C4-2B (cell line): ENCODE results near the gene KAZN.

Experiments used
- H3K27ac ChIP-seq: fragments of 450-650 bp; 2 replicates; pipeline ENCODE4 v1.5.1; 2017
- CTCF ChIP-seq: fragments of 450-650 bp; conservative IDR thresholded peaks from 2 replicates; pipeline ENCODE4 v1.5.1; 2017; ENCODE audit warnings: mild to moderate bottlenecking
- ZFX ChIP-seq: fragments of 450-650 bp; IDR thresholded peaks from 2 replicates; pipeline ENCODE4 v1.6.1; 2017

Gene KAZN

DNA sequence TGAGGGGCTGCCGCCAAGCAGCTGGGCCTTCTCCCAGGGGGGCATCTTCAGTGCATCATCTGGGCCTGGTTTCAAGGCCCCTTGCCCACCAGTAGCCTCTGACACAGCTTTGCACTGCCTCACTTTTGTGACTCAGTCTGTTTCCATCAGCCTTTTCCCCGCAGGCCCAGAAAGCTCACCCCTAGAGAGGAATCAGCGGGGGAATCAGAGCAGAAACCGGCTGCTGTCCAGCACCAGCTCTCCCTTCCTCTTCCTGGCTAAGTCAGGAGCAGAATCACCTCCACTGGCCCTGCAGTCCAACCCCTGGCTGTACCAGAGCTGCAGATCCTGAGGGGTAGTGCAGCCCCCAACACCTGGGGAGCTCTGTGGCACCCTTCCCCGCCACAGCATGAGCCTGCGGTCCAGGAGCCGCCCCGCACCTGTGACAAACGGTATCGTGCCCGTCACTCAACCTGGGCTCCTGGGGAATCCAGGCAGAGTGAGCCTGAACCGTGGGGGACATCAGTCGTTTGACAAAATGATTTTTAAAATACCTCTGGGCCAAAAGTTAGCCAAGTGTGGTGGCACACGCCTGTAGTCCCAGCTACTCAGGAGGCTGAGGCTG, 471.8 kb downstream of the KAZN start:
- TF ChIP-seq CTCF (no peak), ZFX (no peak)
- no peak overlapping the region for H3K27ac ChIP-seq

- H3K27ac ChIP-seq: no peak overlapping the region
- no peak for TF ChIP-seq ZFX
- TF ChIP-seq CTCF: no peak
Measured at GRCh38 chr1:15071936-15072335, 473.5 kb downstream of the KAZN start.

DNA sequence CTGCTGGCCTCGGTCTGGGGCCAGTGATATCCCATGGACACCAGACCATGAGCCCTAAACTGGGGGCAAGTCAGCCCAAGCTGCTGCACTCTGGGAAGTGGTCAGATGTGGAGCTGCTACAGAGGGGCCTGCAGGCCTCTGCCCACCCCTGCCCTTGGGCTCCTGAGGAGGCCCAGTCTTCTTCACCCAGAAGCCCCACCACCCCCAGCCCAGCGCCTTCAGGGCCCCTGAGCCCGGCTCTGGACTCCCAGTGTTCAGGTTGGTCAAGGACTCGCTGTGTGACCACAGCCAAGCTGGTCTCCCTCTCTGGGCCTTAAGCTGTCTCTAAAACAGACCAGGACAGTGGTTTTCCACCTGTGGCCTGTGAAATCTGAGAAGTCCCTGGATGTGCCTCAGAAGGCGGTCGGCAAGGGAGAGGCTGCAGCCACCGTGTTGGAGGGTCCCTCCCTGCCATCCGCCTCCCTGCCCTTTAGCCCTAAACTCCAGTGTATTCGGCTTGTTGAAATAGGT, 475.4 kb downstream of the KAZN start:
- no peak for TF ChIP-seq CTCF
- no peak for TF ChIP-seq ZFX

DNA sequence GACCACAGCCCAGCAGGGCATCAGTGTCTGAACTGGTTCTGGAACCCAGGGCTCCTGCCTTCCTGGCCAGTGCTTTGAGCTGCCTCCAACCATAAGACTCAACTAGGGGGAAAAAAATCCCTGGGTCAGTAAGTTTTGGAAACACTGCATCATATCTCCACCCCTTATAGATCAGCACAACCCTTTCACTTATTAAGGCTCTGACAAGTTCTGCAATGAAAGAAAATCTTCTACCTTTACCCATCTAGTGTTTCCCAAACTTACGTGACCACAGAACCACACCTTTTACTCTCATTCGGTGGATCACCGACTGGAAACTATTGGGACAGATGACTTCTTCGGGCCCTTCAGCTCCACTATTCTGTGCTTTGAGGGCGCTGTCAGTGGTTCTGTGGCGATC, 476.7 kb downstream of the KAZN start:
- no peak overlapping the region for H3K27ac ChIP-seq
- TF ChIP-seq CTCF (no peak), ZFX (no peak)

More for the DNA sequence above, 475.4 kb downstream of the KAZN start:
- no peak overlapping the region for H3K27ac ChIP-seq

DNA sequence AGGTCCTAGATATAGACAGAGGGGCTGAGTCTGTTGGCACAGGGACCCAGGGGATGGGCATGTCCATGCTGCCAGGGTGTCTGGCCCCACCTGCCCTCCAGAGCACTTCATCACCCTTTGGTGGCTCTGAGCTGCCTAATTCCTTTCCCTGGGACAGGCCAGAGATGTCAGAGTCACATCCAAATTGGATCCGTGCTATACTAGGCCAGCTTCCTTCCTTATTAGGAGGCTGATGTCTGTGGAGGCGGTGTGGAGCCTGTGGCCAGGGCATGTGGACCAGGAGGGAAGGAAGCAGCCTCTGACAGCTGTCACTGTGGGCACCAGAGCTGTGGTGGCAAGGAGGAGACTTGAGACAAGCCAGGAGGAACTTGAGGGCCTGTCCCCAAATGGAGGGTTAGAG, 477.3 kb downstream of the KAZN start:
- TF ChIP-seq ZFX (no peak), CTCF (no peak)
- H3K27ac ChIP-seq: no peak overlapping the region

- H3K27ac ChIP-seq: no peak overlapping the region
- no peak for TF ChIP-seq ZFX
- no peak for TF ChIP-seq CTCF
Measured at GRCh38 chr1:15076807-15077206, 478.3 kb downstream of the KAZN start.

DNA sequence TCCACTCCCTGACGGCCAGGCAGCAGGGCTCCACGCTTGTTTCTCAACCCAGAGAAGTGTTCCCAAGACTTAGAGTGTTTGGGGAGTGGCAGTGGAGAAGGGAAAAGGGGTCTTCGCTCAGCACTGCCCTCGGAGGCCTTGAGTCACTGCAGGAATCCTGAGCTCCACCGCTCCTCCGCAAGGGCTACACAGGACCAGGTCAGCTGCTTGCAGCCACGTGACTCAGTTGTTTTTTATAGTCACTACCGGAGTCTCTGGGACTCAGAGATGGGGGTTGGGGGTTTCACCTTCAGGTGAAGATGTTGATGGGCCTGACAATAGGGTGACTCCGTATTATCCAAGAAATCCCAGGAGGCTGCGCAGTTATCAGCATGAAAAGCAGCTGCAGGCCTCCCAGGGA, 478.9 kb downstream of the KAZN start:
- no peak overlapping the region for H3K27ac ChIP-seq
- no peak for TF ChIP-seq ZFX
- TF ChIP-seq CTCF: no peak
